ENCODE data around the gene TXNRD2.
A peak's percentile ranks its signal among the peaks of the same experiment; 100 is the strongest.

Gene TXNRD2

GRCh38 chr22:19942157-19943081 is 801 bp upstream of the TXNRD2 start:
- TF ChIP-seq ZBTB7A (IDR thresholded peaks at IDR 0.05; ENCODE audit: low read depth) (peak; percentile 45; the same call in 1 of the 2 replicates), MAX (IDR thresholded peaks at IDR 0.05) (peak; percentile 64; the same call in 1 of the 2 replicates), FOXM1 (IDR thresholded peaks at IDR 0.05; ENCODE audit: borderline replicate concordance, low read depth) (no peak)

GRCh38 chr22:19940536-19941364 is 868 bp downstream of the TXNRD2 start:
- no peak for TF ChIP-seq TCF12 (IDR thresholded peaks at IDR 0.05; ENCODE audit: low read depth)
- no peak for TF ChIP-seq YY1 (IDR thresholded peaks at IDR 0.05; ENCODE audit: low read depth)
- TF ChIP-seq REST (IDR thresholded peaks at IDR 0.05; ENCODE audit: low read depth) = no peak
- TF ChIP-seq CEBPB (IDR thresholded peaks at IDR 0.05) = no peak
- no peak for TF ChIP-seq MAX (IDR thresholded peaks at IDR 0.05)

GRCh38 chr22:19937616-19938473 is 3.8 kb downstream of the TXNRD2 start:
- TF ChIP-seq TEAD4 (IDR thresholded peaks at IDR 0.05) (no peak), TCF12 (IDR thresholded peaks at IDR 0.05; ENCODE audit: low read depth) (no peak), TAF1 (IDR thresholded peaks at IDR 0.05; ENCODE audit: low read depth) (no peak), EGR1 (IDR thresholded peaks at IDR 0.05) (no peak), FOXM1 (IDR thresholded peaks at IDR 0.05; ENCODE audit: borderline replicate concordance, low read depth) (no peak), YY1 (IDR thresholded peaks at IDR 0.05; ENCODE audit: low read depth) (no peak), MAX (IDR thresholded peaks at IDR 0.05) (no peak), USF1 (IDR thresholded peaks at IDR 0.05) (no peak), RAD21 (IDR thresholded peaks at IDR 0.05; ENCODE audit: low read depth) (no peak), EP300 (IDR thresholded peaks at IDR 0.05; ENCODE audit: borderline replicate concordance) (no peak), CREB1 (IDR thresholded peaks at IDR 0.05; ENCODE audit: low read depth) (no peak)

- no peak for TF ChIP-seq TAF1 (IDR thresholded peaks at IDR 0.05; ENCODE audit: low read depth)
- TF ChIP-seq CREB1 (IDR thresholded peaks at IDR 0.05; ENCODE audit: low read depth) = no peak
- no peak for TF ChIP-seq YY1 (IDR thresholded peaks at IDR 0.05; ENCODE audit: low read depth)
- TF ChIP-seq EGR1 (IDR thresholded peaks at IDR 0.05) = no peak
- no peak for TF ChIP-seq USF1 (IDR thresholded peaks at IDR 0.05)
- TF ChIP-seq RAD21 (IDR thresholded peaks at IDR 0.05; ENCODE audit: low read depth) = no peak
- no peak for TF ChIP-seq NFIC (IDR thresholded peaks at IDR 0.05)
- TF ChIP-seq TEAD4 (IDR thresholded peaks at IDR 0.05) = no peak
- TF ChIP-seq EP300 (IDR thresholded peaks at IDR 0.05; ENCODE audit: borderline replicate concordance) = no peak
- TF ChIP-seq TCF12 (IDR thresholded peaks at IDR 0.05; ENCODE audit: low read depth) = no peak
- no peak for TF ChIP-seq ZBTB7A (IDR thresholded peaks at IDR 0.05; ENCODE audit: low read depth)
- no peak for TF ChIP-seq FOXM1 (IDR thresholded peaks at IDR 0.05; ENCODE audit: borderline replicate concordance, low read depth)
- no peak for TF ChIP-seq REST (IDR thresholded peaks at IDR 0.05; ENCODE audit: low read depth)
- no peak for TF ChIP-seq CEBPB (IDR thresholded peaks at IDR 0.05)
- TF ChIP-seq MAX (IDR thresholded peaks at IDR 0.05) = no peak
Observed at GRCh38 chr22:19936513-19936912, 5.1 kb downstream of the TXNRD2 start.

Data from Ishikawa (cell line).